ENCODE data around the gene SYPL1.
A peak's percentile ranks its signal among the peaks of the same experiment; 100 is the strongest.
"Not testable (repeated sequence)": the region's sequence is repeated elsewhere in the genome, so short reads cannot be mapped to it uniquely, and the experiment has no call there.

Gene SYPL1

GRCh38 chr7:106138776-106139175 is 26.7 kb upstream of the SYPL1 start:
- Histone ChIP-seq H2AFZ (ENCODE audit: low read length, unreplicated experiment) (no peak overlapping the region), H3K27ac (ENCODE audit: low read depth, low read length) (no peak overlapping the region), H3K4me3 (ENCODE audit: low read depth, low read length) (no peak overlapping the region), H3K79me2 (ENCODE audit: control insufficient read depth, insufficient read depth, low read length, unreplicated experiment) (no peaks in the 10 kb centered on the region), H3K4me1 (ENCODE audit: control insufficient read depth, insufficient read depth, low read length, unreplicated experiment) (no peaks in the 10 kb centered on the region), H3K27me3 (ENCODE audit: insufficient read depth, low read length) (peaks cover 25% of the 10 kb centered on the region), H3K36me3 (ENCODE audit: insufficient read depth, low read length) (no peaks in the 10 kb centered on the region)

GRCh38 chr7:106138181-106138580 is 26.1 kb upstream of the SYPL1 start:
- not testable (repeated sequence) for H3K27ac ChIP-seq (ENCODE audit: low read depth, low read length); H3K4me1 ChIP-seq (ENCODE audit: control insufficient read depth, insufficient read depth, low read length, unreplicated experiment); H3K79me2 ChIP-seq (ENCODE audit: control insufficient read depth, insufficient read depth, low read length, unreplicated experiment); H3K4me3 ChIP-seq (ENCODE audit: low read depth, low read length); H3K36me3 ChIP-seq (ENCODE audit: insufficient read depth, low read length); H2AFZ ChIP-seq (ENCODE audit: low read length, unreplicated experiment)
- H3K27me3 ChIP-seq (ENCODE audit: insufficient read depth, low read length) = peaks cover 27% of the 10 kb centered on the region

- H3K79me2 ChIP-seq (ENCODE audit: control insufficient read depth, insufficient read depth, low read length, unreplicated experiment) = no peaks in the 10 kb centered on the region
- H3K4me1 ChIP-seq (ENCODE audit: control insufficient read depth, insufficient read depth, low read length, unreplicated experiment) = no peaks in the 10 kb centered on the region
- H3K4me3 ChIP-seq (ENCODE audit: low read depth, low read length) = no peak overlapping the region
Observed at GRCh38 chr7:106134241-106134640, 22.1 kb upstream of the SYPL1 start.

GRCh38 chr7:106129291-106129690 is 17.2 kb upstream of the SYPL1 start:
- Histone ChIP-seq H3K27me3 (ENCODE audit: insufficient read depth, low read length) (peaks cover 3% of the 10 kb centered on the region; the same call in 1 of the 2 replicates), H3K4me1 (ENCODE audit: control insufficient read depth, insufficient read depth, low read length, unreplicated experiment) (peaks cover 16% of the 10 kb centered on the region), H3K36me3 (ENCODE audit: insufficient read depth, low read length) (no peaks in the 10 kb centered on the region), H2AFZ (ENCODE audit: low read length, unreplicated experiment) (no peak overlapping the region), H3K79me2 (ENCODE audit: control insufficient read depth, insufficient read depth, low read length, unreplicated experiment) (no peaks in the 10 kb centered on the region), H3K4me3 (ENCODE audit: low read depth, low read length) (no peak overlapping the region), H3K27ac (ENCODE audit: low read depth, low read length) (no peak overlapping the region)

More at GRCh38 chr7:106134241-106134640, 22.1 kb upstream of the SYPL1 start:
- no peaks in the 10 kb centered on the region for H3K36me3 ChIP-seq (ENCODE audit: insufficient read depth, low read length)
- no peak overlapping the region for H2AFZ ChIP-seq (ENCODE audit: low read length, unreplicated experiment)
- peaks cover 3% of the 10 kb centered on the region; the same call in 1 of the 2 replicates for H3K27me3 ChIP-seq (ENCODE audit: insufficient read depth, low read length)
- H3K27ac ChIP-seq (ENCODE audit: low read depth, low read length) = no peak overlapping the region

GRCh38 chr7:106128836-106129235 is 16.7 kb upstream of the SYPL1 start:
- Histone ChIP-seq H2AFZ (ENCODE audit: low read length, unreplicated experiment) (no peak overlapping the region), H3K4me3 (ENCODE audit: low read depth, low read length) (no peak overlapping the region)

GRCh38 chr7:106127984-106128780 is 16.1 kb upstream of the SYPL1 start:
- no peak overlapping the region for H3K4me3 ChIP-seq (ENCODE audit: low read depth, low read length)
- no peaks in the 10 kb centered on the region for H3K36me3 ChIP-seq (ENCODE audit: insufficient read depth, low read length)
- H3K27ac ChIP-seq (ENCODE audit: low read depth, low read length) = no peak overlapping the region
- no peaks in the 10 kb centered on the region for H3K79me2 ChIP-seq (ENCODE audit: control insufficient read depth, insufficient read depth, low read length, unreplicated experiment)
- H3K4me1 ChIP-seq (ENCODE audit: control insufficient read depth, insufficient read depth, low read length, unreplicated experiment) = peaks cover 16% of the 10 kb centered on the region
- no peaks in the 10 kb centered on the region for H3K27me3 ChIP-seq (ENCODE audit: insufficient read depth, low read length)
- no peak overlapping the region for H2AFZ ChIP-seq (ENCODE audit: low read length, unreplicated experiment)

More at GRCh38 chr7:106128836-106129235, 16.7 kb upstream of the SYPL1 start:
- Histone ChIP-seq H3K27me3 (ENCODE audit: insufficient read depth, low read length) (peaks cover 2% of the 10 kb centered on the region; the same call in 1 of the 2 replicates), H3K4me1 (ENCODE audit: control insufficient read depth, insufficient read depth, low read length, unreplicated experiment) (peaks cover 16% of the 10 kb centered on the region), H3K79me2 (ENCODE audit: control insufficient read depth, insufficient read depth, low read length, unreplicated experiment) (no peaks in the 10 kb centered on the region), H3K27ac (ENCODE audit: low read depth, low read length) (no peak overlapping the region), H3K36me3 (ENCODE audit: insufficient read depth, low read length) (no peaks in the 10 kb centered on the region)

- H3K4me1 ChIP-seq (ENCODE audit: control insufficient read depth, insufficient read depth, low read length, unreplicated experiment) = peaks cover 16% of the 10 kb centered on the region
- peak overlapping the region; percentile 57 for H2AFZ ChIP-seq (ENCODE audit: low read length, unreplicated experiment)
Observed at GRCh38 chr7:106126170-106126938, 14.2 kb upstream of the SYPL1 start.

GRCh38 chr7:106125417-106125816 is 13.3 kb upstream of the SYPL1 start:
- Histone ChIP-seq H3K27me3 (ENCODE audit: insufficient read depth, low read length) (no peaks in the 10 kb centered on the region), H3K79me2 (ENCODE audit: control insufficient read depth, insufficient read depth, low read length, unreplicated experiment) (no peaks in the 10 kb centered on the region), H3K4me1 (ENCODE audit: control insufficient read depth, insufficient read depth, low read length, unreplicated experiment) (peaks cover 16% of the 10 kb centered on the region), H3K36me3 (ENCODE audit: insufficient read depth, low read length) (no peaks in the 10 kb centered on the region), H3K4me3 (ENCODE audit: low read depth, low read length) (no peak overlapping the region), H3K27ac (ENCODE audit: low read depth, low read length) (no peak overlapping the region), H2AFZ (ENCODE audit: low read length, unreplicated experiment) (peak overlapping the region; percentile 57)

More at GRCh38 chr7:106126170-106126938, 14.2 kb upstream of the SYPL1 start:
- Histone ChIP-seq H3K27me3 (ENCODE audit: insufficient read depth, low read length) (no peaks in the 10 kb centered on the region), H3K79me2 (ENCODE audit: control insufficient read depth, insufficient read depth, low read length, unreplicated experiment) (no peaks in the 10 kb centered on the region), H3K4me3 (ENCODE audit: low read depth, low read length) (peak overlapping the region; percentile 51), H3K27ac (ENCODE audit: low read depth, low read length) (no peak overlapping the region), H3K36me3 (ENCODE audit: insufficient read depth, low read length) (no peaks in the 10 kb centered on the region)

GRCh38 chr7:106124186-106124585 is 12.1 kb upstream of the SYPL1 start:
- no peaks in the 10 kb centered on the region for H3K27me3 ChIP-seq (ENCODE audit: insufficient read depth, low read length)
- no peak overlapping the region for H3K4me3 ChIP-seq (ENCODE audit: low read depth, low read length)
- H3K4me1 ChIP-seq (ENCODE audit: control insufficient read depth, insufficient read depth, low read length, unreplicated experiment) = peaks cover 16% of the 10 kb centered on the region
- H2AFZ ChIP-seq (ENCODE audit: low read length, unreplicated experiment) = no peak overlapping the region
- H3K27ac ChIP-seq (ENCODE audit: low read depth, low read length) = no peak overlapping the region
- no peaks in the 10 kb centered on the region for H3K79me2 ChIP-seq (ENCODE audit: control insufficient read depth, insufficient read depth, low read length, unreplicated experiment)
- H3K36me3 ChIP-seq (ENCODE audit: insufficient read depth, low read length) = no peaks in the 10 kb centered on the region

GRCh38 chr7:106122713-106123112 is 10.6 kb upstream of the SYPL1 start:
- no peaks in the 10 kb centered on the region for H3K27me3 ChIP-seq (ENCODE audit: insufficient read depth, low read length)
- peaks cover 11% of the 10 kb centered on the region for H3K4me1 ChIP-seq (ENCODE audit: control insufficient read depth, insufficient read depth, low read length, unreplicated experiment)
- no peak overlapping the region for H2AFZ ChIP-seq (ENCODE audit: low read length, unreplicated experiment)
- H3K4me3 ChIP-seq (ENCODE audit: low read depth, low read length) = no peak overlapping the region
- no peak overlapping the region for H3K27ac ChIP-seq (ENCODE audit: low read depth, low read length)
- H3K36me3 ChIP-seq (ENCODE audit: insufficient read depth, low read length) = no peaks in the 10 kb centered on the region
- H3K79me2 ChIP-seq (ENCODE audit: control insufficient read depth, insufficient read depth, low read length, unreplicated experiment) = no peaks in the 10 kb centered on the region

Measured in ACC112 (cell line).